ENCODE results near the gene ACP1. TPM values are rescaled to one million over a fixed set of nuclear protein-coding genes. Genes with fewer than 3 reads are reported as not detected.

ACP1 gene
- total and polyA plus RNA-seq, 8 donors: 34.9 to 74.2 (median 45.3) TPM

- TF ChIP-seq CTCF (IDR thresholded peaks at IDR 0.05): no peak
- Histone ChIP-seq H3K4me1 (no peaks in the 10 kb centered on the region), H3K9me3 (no peaks in the 10 kb centered on the region), H3K4me3 (peak overlapping the region; percentile 29 to 69 (median 46)), H3K36me3 (no peaks in the 10 kb centered on the region), H3K27me3 (no peaks in the 10 kb centered on the region), H3K27ac (peak overlapping the region; percentile 65 to 86 (median 74))
- FAIRE-seq (no peak), ATAC-seq (peak; percentile 50 to 74 (median 67)), DNase-seq (peak; percentile 52 to 84 (median 70))
- 1% methylated on average over 60 of the region's 60 CpGs for WGBS, 2 donors
- intact Hi-C loops (cut with DNase I): loop anchor here in 1 of 3 donors (5.0 kb wide), 1 partner anchor 117 kb away; no protein-coding TSS in a partner anchor
Observed at GRCh38 chr2:289362-290089, 24.8 kb downstream of the ACP1 start.

- H3K4me3 ChIP-seq: peak overlapping the region; percentile 29 to 69 (median 46)
- H3K36me3 ChIP-seq: no peaks in the 10 kb centered on the region
- H3K27ac ChIP-seq: peak overlapping the region; percentile 65 to 86 (median 74)
- ATAC-seq (peak; percentile 73 to 88 (median 84)), DNase-seq (peak; percentile 79 to 89 (median 82)), FAIRE-seq (no peak)
- peak; percentile 52 to 69 (median 66) for TF ChIP-seq CTCF (IDR thresholded peaks at IDR 0.05)
- H3K27me3 ChIP-seq: no peaks in the 10 kb centered on the region
- intact Hi-C loops (cut with DNase I): no loop called here
- WGBS, 2 donors: 3 to 5% methylated on average over 15 of the region's 15 CpGs
- no peaks in the 10 kb centered on the region for H3K4me1 ChIP-seq
- H3K9me3 ChIP-seq: no peaks in the 10 kb centered on the region
Observed at GRCh38 chr2:290090-290722, 25.5 kb downstream of the ACP1 start.

- FAIRE-seq (no peak), ATAC-seq (no peak), DNase-seq (no peak)
- Histone ChIP-seq H3K36me3 (no peaks in the 10 kb centered on the region), H3K4me3 (no peak overlapping the region), H3K9me3 (no peaks in the 10 kb centered on the region), H3K27me3 (no peaks in the 10 kb centered on the region), H3K27ac (no peak overlapping the region), H3K4me1 (no peaks in the 10 kb centered on the region)
- no peak for TF ChIP-seq CTCF (IDR thresholded peaks at IDR 0.05)
- WGBS, 2 donors: 72 to 74% methylated on average over 5 of the region's 5 CpGs
- intact Hi-C loops (cut with DNase I): no loop called here
Observed at GRCh38 chr2:295090-295489, 30.3 kb downstream of the ACP1 start.

GRCh38 chr2:296354-296753, 31.6 kb downstream of the ACP1 start:
- no peak for ATAC-seq
- intact Hi-C loops (cut with DNase I): no loop called here

More at GRCh38 chr2:296354-296753, 31.6 kb downstream of the ACP1 start:
- Histone ChIP-seq H3K4me3 (no peak overlapping the region), H3K36me3 (no peaks in the 10 kb centered on the region), H3K4me1 (no peaks in the 10 kb centered on the region), H3K27me3 (no peaks in the 10 kb centered on the region), H3K9me3 (no peaks in the 10 kb centered on the region), H3K27ac (no peak overlapping the region)
- 37 to 40% methylated on average over 3 of the region's 3 CpGs for WGBS, 2 donors
- DNase-seq: no peak
- TF ChIP-seq CTCF (IDR thresholded peaks at IDR 0.05): no peak
- no peak for FAIRE-seq
